Dedifferentiated amniotic fluid mesenchymal stem cell (primary cell): ENCODE data around the gene CD47.
A peak's percentile ranks its signal among the peaks of the same experiment; 100 is the strongest.

Source experiments
- DNase-seq: peaks from one replicate; pipeline ENCODE4 v3.0.0-alpha.2; 2016; ENCODE audit errors: extremely low spot score

Gene CD47

GRCh38 chr3:108013141-108014055 lies 77.4 kb downstream of the CD47 start:
- no peak for DNase-seq

GRCh38 chr3:108012304-108012703 lies 78.5 kb downstream of the CD47 start:
- DNase-seq = no peak

GRCh38 chr3:108011616-108012015 lies 79.2 kb downstream of the CD47 start:
- no peak for DNase-seq

GRCh38 chr3:108008931-108009639 lies 81.7 kb downstream of the CD47 start:
- no peak for DNase-seq

GRCh38 chr3:108008106-108008505 lies 82.7 kb downstream of the CD47 start:
- DNase-seq = no peak

GRCh38 chr3:108006881-108007331 lies 83.9 kb downstream of the CD47 start:
- DNase-seq = no peak

GRCh38 chr3:108006077-108006771 lies 84.6 kb downstream of the CD47 start:
- DNase-seq = no peak

- DNase-seq = no peak
Measured at GRCh38 chr3:108004647-108005046, 86.2 kb downstream of the CD47 start.

GRCh38 chr3:108001457-108001856 lies 89.4 kb downstream of the CD47 start:
- DNase-seq = no peak

GRCh38 chr3:107999215-107999775 lies 91.5 kb downstream of the CD47 start:
- DNase-seq = peak; percentile 32

GRCh38 chr3:107997671-107998070 lies 93.2 kb downstream of the CD47 start:
- DNase-seq = no peak

- DNase-seq = no peak
Measured at GRCh38 chr3:107995823-107996222, 95.0 kb downstream of the CD47 start.

GRCh38 chr3:107994956-107995715 lies 95.7 kb downstream of the CD47 start:
- no peak for DNase-seq

- DNase-seq = no peak
Measured at GRCh38 chr3:107994181-107994580, 96.7 kb downstream of the CD47 start.

- DNase-seq = no peak
Measured at GRCh38 chr3:107993771-107994170, 97.1 kb downstream of the CD47 start.
